WTC11 (cell line): ENCODE data around the gene SEPSECS. TPM values are rescaled to one million over a fixed set of nuclear protein-coding genes. Genes with fewer than 3 reads are reported as not detected.

ENCODE experiments used
- ATAC-seq: fragments of 200-7000 bp; cut with Tn5 transposase; 2 replicates; pipeline ENCODE4 v1.10.0; 2021; ENCODE audit warnings: mild to moderate bottlenecking, moderate library complexity
- CTCF ChIA-PET: fragments of 300-600 bp; sonication (Branson Sonifier 250); formaldehyde crosslinking; loops from one replicate; lab custom pipeline; 2021; ENCODE audit warnings: antibody characterized with exemption; lab: Charles Lee
- POLR2A ChIA-PET: fragments of 350-600 bp; sonication (Branson Sonifier 250); formaldehyde crosslinking; loops from one replicate; lab custom pipeline; 2021; ENCODE audit warnings: antibody characterized with exemption; lab: Charles Lee
- DNase-seq: peaks from one replicate; pipeline ENCODE4 v3.0.0; 2021; ENCODE audit warnings: low spot score
- H3K27ac Mint-ChIP-seq: 2 replicates; pipeline ENCODE4 v1.8.0; 2021; ENCODE audit warnings: mixed read lengths
- H3K27me3 Mint-ChIP-seq: 2 replicates; pipeline ENCODE4 v1.8.0; 2021; ENCODE audit warnings: low read depth, mild to moderate bottlenecking, moderate library complexity, mixed read lengths
- H3K36me3 Mint-ChIP-seq: 2 replicates; pipeline ENCODE4 v1.8.0; 2021; ENCODE audit warnings: mixed read lengths
- H3K4me1 Mint-ChIP-seq: 2 replicates; pipeline ENCODE4 v1.8.0; 2022; ENCODE audit warnings: mixed read lengths
- H3K4me3 Mint-ChIP-seq: 2 replicates; pipeline ENCODE4 v1.8.0; 2021; ENCODE audit warnings: mild to moderate bottlenecking, moderate library complexity, mixed read lengths
- H3K9me3 Mint-ChIP-seq: 2 replicates; pipeline ENCODE4 v1.8.0; 2021; ENCODE audit warnings: mixed read lengths
- ARID4B ChIP-seq: sonication (generic); formaldehyde crosslinking; IDR thresholded peaks from 2 replicates; pipeline ENCODE4 v1.8.0; 2023; ENCODE audit warnings: missing genetic modification reagents, mild to moderate bottlenecking, borderline replicate concordance
- ATF1 ChIP-seq: sonication (generic); formaldehyde crosslinking; IDR thresholded peaks from 2 replicates; pipeline ENCODE4 v1.8.1; 2023; ENCODE audit warnings: mild to moderate bottlenecking, moderate library complexity, missing genetic modification reagents
- ATF6 ChIP-seq: sonication (generic); formaldehyde crosslinking; IDR thresholded peaks from 2 replicates; pipeline ENCODE4 v1.8.1; 2023; ENCODE audit warnings: mild to moderate bottlenecking, missing genetic modification reagents
- E2F1 ChIP-seq: sonication (generic); formaldehyde crosslinking; IDR thresholded peaks from 2 replicates; pipeline ENCODE4 v1.8.0; 2022; ENCODE audit warnings: mild to moderate bottlenecking, missing genetic modification reagents
- E2F4 ChIP-seq: sonication (generic); formaldehyde crosslinking; IDR thresholded peaks from 2 replicates; pipeline ENCODE4 v1.8.1; 2022; ENCODE audit warnings: low read depth, mild to moderate bottlenecking, moderate library complexity, missing genetic modification reagents, borderline replicate concordance
- GRHL2 ChIP-seq: fragments of 250-450 bp; sonication (Bioruptor Pico); IDR thresholded peaks from 2 replicates; pipeline ENCODE4 v1.8.0; 2022; ENCODE audit warnings: mild to moderate bottlenecking, moderate library complexity; ENCODE audit not compliant: insufficient replicate concordance, severe bottlenecking
- GTF2I ChIP-seq: fragments of 250-450 bp; sonication (Bioruptor Pico); conservative IDR thresholded peaks from 2 replicates; pipeline ENCODE4 v1.4.0; 2021; ENCODE audit warnings: mild to moderate bottlenecking
- JUN ChIP-seq: sonication (generic); formaldehyde crosslinking; IDR thresholded peaks from 2 replicates; pipeline ENCODE4 v1.8.0; 2023; ENCODE audit warnings: mild to moderate bottlenecking, missing genetic modification reagents
- KAT7 ChIP-seq: sonication (generic); formaldehyde crosslinking; IDR thresholded peaks from 2 replicates; pipeline ENCODE4 v1.8.1; 2023; ENCODE audit warnings: missing genetic modification reagents, mild to moderate bottlenecking, borderline replicate concordance
- MAX ChIP-seq: sonication (generic); formaldehyde crosslinking; IDR thresholded peaks from 2 replicates; pipeline ENCODE4 v1.8.0; 2022; ENCODE audit warnings: mild to moderate bottlenecking, missing genetic modification reagents
- NR1H2 ChIP-seq: sonication (generic); formaldehyde crosslinking; IDR thresholded peaks from 2 replicates; pipeline ENCODE4 v1.9.0; 2021; ENCODE audit warnings: mild to moderate bottlenecking, moderate library complexity, missing genetic modification reagents
- RORB ChIP-seq: fragments of 250-450 bp; sonication (Bioruptor Pico); IDR thresholded peaks from 2 replicates; pipeline ENCODE4 v1.9.0; 2021; ENCODE audit warnings: mild to moderate bottlenecking
- STAT6 ChIP-seq: sonication (generic); formaldehyde crosslinking; conservative IDR thresholded peaks from 2 replicates; pipeline ENCODE4 v1.8.1; 2023; ENCODE audit warnings: mild to moderate bottlenecking, low read depth, missing genetic modification reagents, moderate library complexity
- TCF7 ChIP-seq: sonication (generic); formaldehyde crosslinking; IDR thresholded peaks from 2 replicates; pipeline ENCODE4 v1.8.0; 2022; ENCODE audit warnings: mild to moderate bottlenecking, low read depth, missing genetic modification reagents, moderate library complexity
- ZNF121 ChIP-seq: sonication (generic); formaldehyde crosslinking; IDR thresholded peaks from 2 replicates; pipeline ENCODE4 v1.8.0; 2023; ENCODE audit warnings: missing genetic modification reagents
- ZNF232 ChIP-seq: sonication (generic); formaldehyde crosslinking; IDR thresholded peaks from 2 replicates; pipeline ENCODE4 v1.8.0; 2022; ENCODE audit warnings: mild to moderate bottlenecking, missing genetic modification reagents
- ZNF416 ChIP-seq: fragments of 250-450 bp; sonication (Bioruptor Pico); IDR thresholded peaks from 2 replicates; pipeline ENCODE4 v1.9.0; 2021; ENCODE audit warnings: mild to moderate bottlenecking, inconsistent platforms
- ZNF512 ChIP-seq: sonication (generic); formaldehyde crosslinking; IDR thresholded peaks from 2 replicates; pipeline ENCODE4 v1.8.1; 2022; ENCODE audit warnings: missing genetic modification reagents, borderline replicate concordance
- ZNF671 ChIP-seq: fragments of 250-450 bp; sonication (Bioruptor Pico); IDR thresholded peaks from 2 replicates; pipeline ENCODE4 v1.8.0; 2021; ENCODE audit warnings: mild to moderate bottlenecking
- total RNA-seq: library from RNA; stranded (reverse); gene quantifications from 3 replicates; pipeline ENCODE4 v1.2.3, GENCODE V29; 2021

Gene SEPSECS
- total RNA-seq, 1 experiment from 2014 or later = 6.2 TPM

GRCh38 chr4:25209702-25210101 is 49.5 kb upstream of the SEPSECS start:
- H3K36me3 Mint-ChIP-seq = peaks cover 24% of the 10 kb centered on the region
- TF ChIP-seq ATF1 (CRISPR knock-in tag) (no peak), STAT6 (CRISPR knock-in tag) (no peak), E2F1 (CRISPR knock-in tag) (no peak), ZNF121 (CRISPR knock-in tag) (no peak)
- TF ChIP-seq, all 79 proteins: peak for 0
- peak; percentile 88 for ATAC-seq
- ChIA-PET CTCF (interaction anchor here (1.6 kb wide), 1 partner anchor 157 kb away, joined by 3 read pairs; no protein-coding TSS in a partner anchor), POLR2A (interaction anchor here (0.8 kb wide), 1 partner anchor 24 kb away, joined by 3 read pairs; no protein-coding TSS in a partner anchor)
- no peak overlapping the region for H3K4me3 Mint-ChIP-seq
- peaks cover 42% of the 10 kb centered on the region for H3K9me3 Mint-ChIP-seq
- H3K27ac Mint-ChIP-seq = peak overlapping the region; percentile 8; the same call in 1 of the 2 replicates
- H3K4me1 Mint-ChIP-seq = peaks cover 23% of the 10 kb centered on the region
- DNase-seq = no peak
- no peaks in the 10 kb centered on the region; the same call in 1 of the 2 replicates for H3K27me3 Mint-ChIP-seq

- no peak for DNase-seq
- Mint-ChIP-seq H3K4me3 (no peak overlapping the region), H3K36me3 (peaks cover 24% of the 10 kb centered on the region), H3K27ac (no peak overlapping the region), H3K4me1 (peaks cover 22% of the 10 kb centered on the region), H3K27me3 (no peaks in the 10 kb centered on the region), H3K9me3 (peaks cover 35% of the 10 kb centered on the region)
- ChIA-PET CTCF (interaction anchor here (1.2 kb wide), 1 partner anchor 159 kb away, joined by 3 read pairs; no protein-coding TSS in a partner anchor), POLR2A (no interaction called here)
- no peak for ATAC-seq
- TF ChIP-seq NR1H2 (CRISPR knock-in tag) (no peak), E2F4 (CRISPR knock-in tag) (no peak), GRHL2 (CRISPR knock-in tag) (no peak), KAT7 (CRISPR knock-in tag) (no peak), ZNF232 (CRISPR knock-in tag) (no peak), ZNF671 (CRISPR knock-in tag) (no peak), GTF2I (no peak), MAX (CRISPR knock-in tag) (no peak), JUN (no peak), TCF7 (CRISPR knock-in tag) (no peak), ATF6 (CRISPR knock-in tag) (no peak), ZNF512 (CRISPR knock-in tag) (no peak), E2F1 (CRISPR knock-in tag) (no peak), ZNF416 (CRISPR knock-in tag) (no peak), RORB (CRISPR knock-in tag) (no peak), ZNF121 (CRISPR knock-in tag) (no peak), ARID4B (CRISPR knock-in tag) (no peak)
Measured at GRCh38 chr4:25207997-25208396, 47.7 kb upstream of the SEPSECS start.
